Peyer's patch (tissue), 4 donors: ENCODE measurements around the gene SKIC8. TPM values are rescaled to one million over a fixed set of nuclear protein-coding genes. Genes with fewer than 3 reads are reported as not detected.

ENCODE experiments used
- DNase-seq, 3 donors: peaks; one replicate each; pipeline ENCODE4 v3.0.0-alpha.2; 2017 to 2019
- H3K27ac ChIP-seq, 4 donors: fragments of 200-600 bp; sonication (generic); one replicate each; pipeline ENCODE4 v1.5.1; 2016 to 2019
- H3K27me3 ChIP-seq, 2 donors: fragments of 200-600 bp; sonication (generic); one replicate each; pipeline ENCODE4 v1.5.1; 2019
- H3K36me3 ChIP-seq, 3 donors: fragments of 200-600 bp; sonication (generic); one replicate each; pipeline ENCODE4 v1.5.1; 2016 to 2019
- H3K4me1 ChIP-seq, 4 donors: fragments of 200-600 bp; sonication (generic); one replicate each; pipeline ENCODE4 v1.5.1; 2016 to 2019
- H3K4me3 ChIP-seq, 4 donors: fragments of 200-600 bp; sonication (generic); 1 replicate in 3 of 4; 2 replicates in 1 of 4; pipeline ENCODE4 v1.5.1; 2016 to 2019; ENCODE audit warnings: mild to moderate bottlenecking in 1 of 4
- H3K9me3 ChIP-seq, 4 donors: fragments of 200-600 bp; sonication (generic); one replicate each; pipeline ENCODE4 v1.5.1; 2016 to 2019; ENCODE audit warnings: mild to moderate bottlenecking in 1 of 4
- POLR2A ChIP-seq, 2 donors: fragments of 450-650 bp; IDR thresholded peaks; one replicate each; pipeline ENCODE4 v1.5.1; 2017; ENCODE audit warnings: antibody characterized with exemption in 2 of 2, mild to moderate bottlenecking in 2 of 2, moderate library complexity in 2 of 2
- total RNA-seq, 4 donors: library from RNA; depleted of rRNA; stranded (reverse); fragments of >200 nt; gene quantifications; one replicate each; pipeline ENCODE4 v1.1.0, GENCODE V29; 2016
- TF ChIP-seq, protein P1 (sequence below), 6 experiments: fragments of 450-650 bp in 4 of 6; fragments of 200-600 bp in 2 of 6; sonication (generic) in 1 of 6; IDR thresholded peaks; one replicate each; pipeline ENCODE4 v1.5.1; 2017 to 2019; ENCODE audit warnings: antibody characterized with exemption in 6 of 6, mild to moderate bottlenecking in 3 of 6, moderate library complexity in 1 of 6

Gene SKIC8
- total RNA-seq, 4 donors from 2014 or later = 23.7 to 46.2 (median 43.7) TPM

DNA sequence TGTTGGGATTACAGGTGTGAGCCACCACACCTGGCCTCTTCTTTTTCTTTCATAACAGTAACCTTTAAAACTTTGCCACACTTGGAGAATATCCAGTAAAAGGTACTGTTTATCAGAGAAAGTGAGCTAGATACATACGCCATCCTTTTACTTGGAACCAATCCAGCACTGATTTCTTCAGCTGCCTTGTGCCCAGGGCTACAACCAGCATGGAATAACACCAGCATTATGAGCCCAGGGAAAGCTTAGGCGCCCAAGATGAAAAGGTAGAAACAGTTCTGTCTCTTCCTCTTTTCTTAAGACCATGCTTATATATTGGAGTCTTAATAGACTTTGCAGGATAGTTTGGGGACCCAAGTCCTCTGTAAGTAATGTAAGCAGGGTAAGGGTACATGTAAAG lies 8.4 kb downstream of the SKIC8 start:
- DNase-seq = no peak
- no peak overlapping the region for H3K27ac ChIP-seq
- H3K27me3 ChIP-seq = no peaks in the 10 kb centered on the region
- peaks cover 0 to 39% (median 0%) of the 10 kb centered on the region in 3 donors for H3K36me3 ChIP-seq
- H3K9me3 ChIP-seq = no peaks in the 10 kb centered on the region
- H3K4me1 ChIP-seq = no peaks in the 10 kb centered on the region
- TF ChIP-seq, protein P1, sequence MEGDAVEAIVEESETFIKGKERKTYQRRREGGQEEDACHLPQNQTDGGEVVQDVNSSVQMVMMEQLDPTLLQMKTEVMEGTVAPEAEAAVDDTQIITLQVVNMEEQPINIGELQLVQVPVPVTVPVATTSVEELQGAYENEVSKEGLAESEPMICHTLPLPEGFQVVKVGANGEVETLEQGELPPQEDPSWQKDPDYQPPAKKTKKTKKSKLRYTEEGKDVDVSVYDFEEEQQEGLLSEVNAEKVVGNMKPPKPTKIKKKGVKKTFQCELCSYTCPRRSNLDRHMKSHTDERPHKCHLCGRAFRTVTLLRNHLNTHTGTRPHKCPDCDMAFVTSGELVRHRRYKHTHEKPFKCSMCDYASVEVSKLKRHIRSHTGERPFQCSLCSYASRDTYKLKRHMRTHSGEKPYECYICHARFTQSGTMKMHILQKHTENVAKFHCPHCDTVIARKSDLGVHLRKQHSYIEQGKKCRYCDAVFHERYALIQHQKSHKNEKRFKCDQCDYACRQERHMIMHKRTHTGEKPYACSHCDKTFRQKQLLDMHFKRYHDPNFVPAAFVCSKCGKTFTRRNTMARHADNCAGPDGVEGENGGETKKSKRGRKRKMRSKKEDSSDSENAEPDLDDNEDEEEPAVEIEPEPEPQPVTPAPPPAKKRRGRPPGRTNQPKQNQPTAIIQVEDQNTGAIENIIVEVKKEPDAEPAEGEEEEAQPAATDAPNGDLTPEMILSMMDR (IDR thresholded peaks at IDR 0.05) = no peak
- no peak for TF ChIP-seq POLR2A (IDR thresholded peaks at IDR 0.05)
- H3K4me3 ChIP-seq = no peak overlapping the region

DNA sequence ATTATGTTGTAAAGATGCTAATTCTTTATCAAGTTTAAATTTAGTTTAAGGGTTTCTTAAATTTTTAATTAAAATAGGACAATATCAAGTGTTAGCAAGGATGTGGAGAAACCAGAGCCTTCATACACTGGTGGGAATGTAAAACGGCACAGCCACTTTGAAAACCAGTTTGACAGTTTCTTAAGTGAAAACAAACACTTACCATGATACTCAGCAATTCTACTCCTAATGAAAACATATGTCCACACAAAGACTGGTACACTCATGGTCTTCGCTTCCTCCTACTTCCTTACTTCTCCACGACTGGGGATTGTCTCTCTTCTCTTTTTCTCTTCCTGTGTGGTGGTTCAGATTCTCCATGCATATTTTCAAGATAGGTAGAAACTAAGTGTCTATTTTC lies 9.2 kb downstream of the SKIC8 start:
- no peaks in the 10 kb centered on the region for H3K4me1 ChIP-seq
- H3K27me3 ChIP-seq = no peaks in the 10 kb centered on the region
- H3K9me3 ChIP-seq = no peaks in the 10 kb centered on the region
- DNase-seq = no peak
- H3K36me3 ChIP-seq = peaks cover 0 to 39% (median 0%) of the 10 kb centered on the region in 3 donors
- TF ChIP-seq, protein P1 (IDR thresholded peaks at IDR 0.05) = no peak
- TF ChIP-seq POLR2A (IDR thresholded peaks at IDR 0.05) = no peak
- H3K4me3 ChIP-seq = no peak overlapping the region
- no peak overlapping the region for H3K27ac ChIP-seq

DNA sequence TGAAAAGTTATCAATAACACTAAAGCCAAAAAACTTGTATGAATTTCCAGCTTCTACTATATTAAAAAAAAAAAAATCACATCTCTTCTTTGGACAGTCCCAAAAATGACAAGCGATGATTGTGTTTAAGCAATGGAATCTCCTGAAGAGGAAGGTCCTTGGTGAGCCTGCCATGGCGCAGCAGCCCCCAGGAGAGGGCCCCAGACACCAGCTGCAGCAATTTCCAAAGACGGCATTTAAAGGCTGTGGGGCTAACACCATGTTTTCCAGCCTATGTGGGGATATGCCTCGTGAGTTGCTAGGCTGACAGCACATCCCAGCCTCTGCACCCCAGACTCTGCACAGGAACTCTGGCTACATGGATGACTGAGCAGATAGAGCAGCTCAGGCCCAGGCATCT lies 14.7 kb downstream of the SKIC8 start:
- no peak for TF ChIP-seq POLR2A (IDR thresholded peaks at IDR 0.05)
- TF ChIP-seq, protein P1 (IDR thresholded peaks at IDR 0.05) = no peak
- H3K9me3 ChIP-seq = no peaks in the 10 kb centered on the region

DNA sequence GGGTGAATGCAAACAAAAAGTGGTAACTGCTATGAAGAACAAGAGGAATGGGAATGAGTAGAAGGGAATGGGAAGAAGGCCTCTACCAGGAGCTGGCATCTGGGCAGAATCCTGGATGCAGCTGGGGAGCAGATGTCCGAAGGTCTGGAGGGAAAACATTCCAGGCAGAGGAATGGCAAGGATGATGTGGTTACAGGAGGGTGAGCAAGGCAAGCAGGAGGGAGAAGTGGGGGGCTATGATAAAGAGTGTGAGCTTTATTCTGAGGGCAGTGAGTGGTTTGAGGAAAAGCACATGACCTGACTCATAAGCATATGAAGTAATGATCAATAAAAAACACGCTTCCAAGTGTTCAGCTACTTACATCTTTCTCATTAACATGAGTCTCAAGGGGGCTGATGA lies 17.1 kb downstream of the SKIC8 start:
- DNase-seq = no peak
- H3K27me3 ChIP-seq = no peaks in the 10 kb centered on the region
- H3K27ac ChIP-seq = no peak overlapping the region
- H3K4me3 ChIP-seq = no peak overlapping the region
- no peak for TF ChIP-seq POLR2A (IDR thresholded peaks at IDR 0.05)
- TF ChIP-seq, protein P1 (IDR thresholded peaks at IDR 0.05) = no peak
- H3K9me3 ChIP-seq = no peaks in the 10 kb centered on the region
- peaks cover 0 to 43% (median 0%) of the 10 kb centered on the region in 3 donors for H3K36me3 ChIP-seq
- H3K4me1 ChIP-seq = no peaks in the 10 kb centered on the region

More for the DNA sequence above, 14.7 kb downstream of the SKIC8 start:
- H3K27me3 ChIP-seq = no peaks in the 10 kb centered on the region
- H3K36me3 ChIP-seq = peaks cover 0 to 47% (median 0%) of the 10 kb centered on the region in 3 donors
- no peak overlapping the region for H3K4me3 ChIP-seq
- no peak overlapping the region for H3K27ac ChIP-seq
- H3K4me1 ChIP-seq = no peaks in the 10 kb centered on the region
- DNase-seq = no peak

DNA sequence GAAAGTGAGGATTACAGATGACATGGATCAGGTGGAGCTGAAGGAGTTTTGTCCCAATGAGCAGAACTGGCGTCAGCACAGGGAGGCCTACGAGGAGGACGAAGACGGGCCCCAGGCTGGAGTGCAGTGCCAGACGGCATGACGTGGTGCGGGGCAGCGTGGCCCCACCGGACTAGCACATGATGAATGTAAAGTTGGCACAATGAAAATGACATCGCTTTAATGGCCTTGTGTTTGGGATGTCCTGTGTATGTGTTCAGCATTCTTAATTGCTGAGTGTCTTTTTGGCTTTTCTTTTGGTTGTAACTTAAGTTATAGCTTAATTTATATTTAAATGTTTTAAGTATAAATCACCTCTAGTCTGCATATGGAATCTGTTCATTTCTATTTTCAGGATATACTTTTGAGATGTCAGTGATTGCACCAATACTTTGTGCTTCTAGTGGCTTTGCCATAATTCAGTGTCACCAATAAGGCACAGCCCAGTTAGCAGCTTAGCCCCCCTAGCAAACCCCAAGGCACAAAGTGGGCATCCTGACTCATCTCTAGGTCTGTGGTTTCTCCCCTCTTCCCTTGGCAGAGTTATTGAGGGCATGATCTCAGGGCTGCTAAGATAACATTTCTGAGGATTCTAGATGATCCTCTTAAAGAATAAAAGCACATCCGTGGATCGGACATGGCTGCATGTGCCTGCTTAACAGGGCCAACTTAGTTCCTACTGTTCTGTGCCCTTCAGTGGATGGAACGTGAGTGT lies 18.9 kb downstream of the SKIC8 start:
- peaks cover 0 to 47% (median 0%) of the 10 kb centered on the region in 3 donors for H3K36me3 ChIP-seq
- DNase-seq = no peak
- H3K27ac ChIP-seq = no peak overlapping the region
- no peak overlapping the region for H3K4me3 ChIP-seq
- H3K9me3 ChIP-seq = no peaks in the 10 kb centered on the region
- no peaks in the 10 kb centered on the region for H3K27me3 ChIP-seq
- H3K4me1 ChIP-seq = no peaks in the 10 kb centered on the region
- TF ChIP-seq POLR2A (IDR thresholded peaks at IDR 0.05) = no peak
- TF ChIP-seq, protein P1 (IDR thresholded peaks at IDR 0.05) = no peak
